Mucosa of descending colon (tissue), 3 donors: ENCODE data around the gene ITGAD. TPM values are rescaled to one million over a fixed set of nuclear protein-coding genes. Genes with fewer than 3 reads are reported as not detected.

ENCODE experiments used
- ATAC-seq: fragments of 200-7000 bp; cut with Tn5 transposase; one replicate; pipeline ENCODE4 v1.9.1; 2020; ENCODE audit warnings: mild to moderate bottlenecking, moderate library complexity
- DNase-seq, 3 donors: peaks; one replicate each; pipeline ENCODE4 v3.0.0-alpha.2; 2020
- H3K36me3 ChIP-seq: fragments of 200-600 bp; one replicate; pipeline ENCODE4 v1.8.0; 2021; ENCODE audit warnings: low read depth, mild to moderate bottlenecking
- H3K4me1 ChIP-seq: fragments of 200-600 bp; one replicate; pipeline ENCODE4 v1.8.0; 2021; ENCODE audit warnings: low read depth, mild to moderate bottlenecking
- H3K4me3 ChIP-seq: fragments of 200-600 bp; one replicate; pipeline ENCODE4 v1.8.0; 2021; ENCODE audit warnings: mild to moderate bottlenecking
- H3K9me3 ChIP-seq: fragments of 200-600 bp; one replicate; pipeline ENCODE4 v1.8.0; 2021; ENCODE audit warnings: mild to moderate bottlenecking
- CTCF ChIP-seq: fragments of 200-600 bp; IDR thresholded peaks from one replicate; pipeline ENCODE4 v1.8.0; 2022; ENCODE audit warnings: antibody characterized with exemption, mild to moderate bottlenecking
- intact Hi-C, 2 donors: fragments of 100-400 bp; cut with DNase I in 1 of 2; cut with micrococcal nuclease in 1 of 2; formaldehyde crosslinking; loops; one replicate each; pipeline versions ENCODE4 v1.11.0 to v1.11.1; 2022; cut with DNase I, micrococcal nuclease
- total RNA-seq, 3 donors: library from RNA; stranded (reverse); fragmentation: NEBNext Ultra II Directional in 2 of 3; extraction: Animal tissue kit (Norgen Biotek cat#: 25700) in 2 of 3; gene quantifications; one replicate each; pipeline versions ENCODE4 v1.2.1 to v1.2.4, GENCODE V29; 2021 to 2023
- donor health status: DM: no; HTN: no; CAD: no; lungs with moderate emphysema.
- donor health status: DM: no; HTN: no; CAD: no.
- donor health status: DM: no; HTN: yes; CAD: no.

The ITGAD gene
- total RNA-seq, 3 donors from 2014 or later: 0.41 TPM; not detected in 2

GRCh38 chr16:31421587-31421986 is 28.5 kb downstream of the ITGAD start:
- Histone ChIP-seq H3K9me3 (no peaks in the 10 kb centered on the region), H3K4me3 (no peak overlapping the region), H3K36me3 (no peaks in the 10 kb centered on the region), H3K4me1 (no peaks in the 10 kb centered on the region)
- ATAC-seq (peak; percentile 54), DNase-seq (peak in 2 of 3 donors; percentile 17 to 30)
- TF ChIP-seq CTCF: no peak
- intact Hi-C loops: no loop called here

GRCh38 chr16:31423241-31423640 is 30.1 kb downstream of the ITGAD start:
- intact Hi-C loops: no loop called here
- Histone ChIP-seq H3K9me3 (no peaks in the 10 kb centered on the region), H3K36me3 (no peaks in the 10 kb centered on the region), H3K4me3 (no peak overlapping the region), H3K4me1 (peaks cover 4% of the 10 kb centered on the region)
- ATAC-seq: no peak
- TF ChIP-seq CTCF: no peak
- DNase-seq: no peak

- DNase-seq: peak in 1 of 3 donors; percentile 12
- Histone ChIP-seq H3K4me3 (no peak overlapping the region), H3K4me1 (peaks cover 4% of the 10 kb centered on the region), H3K9me3 (no peaks in the 10 kb centered on the region), H3K36me3 (no peaks in the 10 kb centered on the region)
- intact Hi-C loops: no loop called here
- ATAC-seq: no peak
- no peak for TF ChIP-seq CTCF
These were observed 30.7 kb downstream of the ITGAD start for GRCh38 chr16:31423801-31424200.

- Histone ChIP-seq H3K9me3 (no peaks in the 10 kb centered on the region), H3K36me3 (no peaks in the 10 kb centered on the region), H3K4me1 (peaks cover 4% of the 10 kb centered on the region), H3K4me3 (no peak overlapping the region)
- no peak for TF ChIP-seq CTCF
- peak; percentile 53 to 72 (median 69) for DNase-seq
- intact Hi-C loops: no loop called here
- peak; percentile 62 for ATAC-seq
These were observed 34.5 kb downstream of the ITGAD start for GRCh38 chr16:31427441-31428278.

- ATAC-seq: no peak
- DNase-seq: no peak
- Histone ChIP-seq H3K9me3 (no peaks in the 10 kb centered on the region), H3K4me1 (peaks cover 4% of the 10 kb centered on the region), H3K36me3 (no peaks in the 10 kb centered on the region), H3K4me3 (no peak within 1 kb of the TSS)
- no peak for TF ChIP-seq CTCF
- intact Hi-C loops: no loop called here
These were observed 35.1 kb downstream of the ITGAD start, which contains the start of gene COX6A2 for GRCh38 chr16:31428279-31428597. Gene COX6A2, minus strand, starts transcription at chr16:31428360. Its CDS starts 35 bp downstream, at chr16:31428325.
